ENCODE measurements around the gene HRH2.

DNA sequence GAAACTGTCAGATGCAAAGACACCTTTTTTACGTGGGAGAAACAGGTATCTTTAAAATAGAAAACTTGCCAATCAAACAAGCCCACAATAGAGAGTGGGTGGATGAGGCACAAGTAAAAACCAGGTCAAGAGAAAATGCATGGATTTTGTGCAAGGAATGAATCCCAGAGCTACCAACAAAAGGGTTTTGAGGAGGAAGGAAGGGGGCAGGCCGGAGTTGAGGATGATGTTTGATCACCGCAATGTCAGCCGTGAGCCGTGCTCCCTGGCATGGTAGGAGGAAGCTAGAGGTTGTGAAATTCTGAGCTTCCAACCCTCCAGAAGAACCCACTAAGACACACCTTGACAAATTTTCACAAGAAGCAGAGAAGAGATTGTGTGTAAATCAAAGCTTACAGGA lies 53.2 kb downstream of the HRH2 start:
- TF ChIP-seq POLR2AphosphoS5 (IDR thresholded peaks at IDR 0.05; ENCODE audit: low read depth, low read length) = no peak
- no peak for TF ChIP-seq TAF1 (IDR thresholded peaks at IDR 0.05; ENCODE audit: low read depth, low read length)
- TF ChIP-seq PAX5 (IDR thresholded peaks at IDR 0.05; ENCODE audit: insufficient read depth, low read length, severe bottlenecking) = no peak
- no peak for TF ChIP-seq POLR2A (IDR thresholded peaks at IDR 0.05; ENCODE audit: low read depth, low read length)
- TF ChIP-seq SPI1 (IDR thresholded peaks at IDR 0.05; ENCODE audit: low read depth, low read length) = no peak
